Mesodermal cell (in vitro differentiated cells): ENCODE results near the gene TMEM63B.
"Not testable (repeated sequence)": the region's sequence is repeated elsewhere in the genome, so short reads cannot be mapped to it uniquely, and the experiment has no call there.

Experiments used
- H3K27ac ChIP-seq: 2 replicates; pipeline ENCODE4 v1.7.0; 2013; ENCODE audit warnings: mild to moderate bottlenecking, low read depth, low read length, moderate library complexity; ENCODE audit not compliant: severe bottlenecking
- H3K36me3 ChIP-seq: 2 replicates; pipeline ENCODE4 v1.7.1; 2013; ENCODE audit warnings: mild to moderate bottlenecking, low read length, moderate library complexity; ENCODE audit not compliant: control insufficient read depth, insufficient read depth
- H3K4me1 ChIP-seq: one replicate; pipeline ENCODE4 v1.7.1; 2013; ENCODE audit warnings: mild to moderate bottlenecking, low read length; ENCODE audit not compliant: insufficient read depth, control insufficient read depth, poor library complexity, severe bottlenecking
- H3K4me3 ChIP-seq: 2 replicates; pipeline ENCODE4 v1.7.0; 2013; ENCODE audit warnings: low read length, control low read depth, mild to moderate bottlenecking; ENCODE audit not compliant: insufficient read depth, poor library complexity, severe bottlenecking; ENCODE audit errors: extremely low read depth
- H3K9me3 ChIP-seq: 2 replicates; pipeline ENCODE4 v1.7.1; 2013; ENCODE audit warnings: mild to moderate bottlenecking, low read length, moderate library complexity; ENCODE audit not compliant: control insufficient read depth
- WGBS, 2 experiments: methylation state at CpG; one replicate each; pipeline ENCODE4 v1.1.5; 2013; ENCODE audit warnings: missing lambda C conversion rate in 2 of 2; ENCODE audit not compliant: insufficient coverage in 2 of 2; 5-methylcytosine and 5-hydroxymethylcytosine counted together

The TMEM63B gene

DNA sequence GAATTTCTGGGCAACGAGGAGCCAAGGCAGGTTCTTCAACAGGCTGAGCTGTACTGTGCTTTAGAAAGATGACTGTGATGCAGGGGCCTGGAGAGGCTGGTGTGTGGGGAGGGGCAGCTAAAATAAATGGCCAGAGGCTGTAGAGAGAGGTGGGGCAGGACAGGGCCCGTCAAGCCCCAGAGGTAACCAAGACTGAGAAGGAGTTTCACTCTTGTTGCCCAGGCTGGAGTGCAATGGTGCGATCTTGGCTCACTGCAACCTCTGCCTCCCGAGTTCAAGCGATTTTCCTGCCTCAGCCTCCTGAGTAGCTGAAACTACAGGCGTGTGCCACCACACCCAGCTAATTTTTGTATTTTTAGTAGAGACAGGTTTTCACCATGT lies 32.1 kb upstream of the TMEM63B start:
- H3K9me3 ChIP-seq, H3K27ac ChIP-seq, H3K4me3 ChIP-seq, H3K4me1 ChIP-seq: not testable (repeated sequence)
- 82 to 90% methylated on average over 4 to 5 of the region's 6 CpGs for WGBS, 2 experiments
- peaks cover 25% of the 10 kb centered on the region for H3K36me3 ChIP-seq

DNA sequence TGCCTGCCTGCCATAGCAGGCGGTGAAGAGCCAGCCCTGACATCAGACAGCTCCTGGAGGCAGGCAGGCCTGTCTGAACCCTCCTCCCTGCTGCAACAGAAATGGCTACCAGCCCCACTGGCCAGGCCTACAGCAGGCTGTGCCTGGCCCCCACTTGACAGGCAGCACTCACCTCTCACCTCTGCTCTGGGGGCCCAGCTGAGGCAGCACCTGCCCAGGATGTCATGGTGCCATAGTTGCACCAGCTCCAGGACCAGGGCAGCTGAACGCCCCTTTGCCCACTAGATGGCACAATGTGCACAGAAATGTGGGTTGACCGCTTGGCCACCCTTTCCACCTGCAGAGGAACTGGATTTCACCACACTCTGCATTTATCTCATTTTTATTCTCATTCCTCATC lies 30.7 kb upstream of the TMEM63B start:
- no peaks in the 10 kb centered on the region for H3K9me3 ChIP-seq
- WGBS, 2 experiments, result 50 to 65% methylated on average over 2 of the region's 3 CpGs
- H3K27ac ChIP-seq, result no peak overlapping the region
- H3K36me3 ChIP-seq, result peaks cover 26% of the 10 kb centered on the region
- no peaks in the 10 kb centered on the region for H3K4me1 ChIP-seq
- H3K4me3 ChIP-seq, result no peak overlapping the region

DNA sequence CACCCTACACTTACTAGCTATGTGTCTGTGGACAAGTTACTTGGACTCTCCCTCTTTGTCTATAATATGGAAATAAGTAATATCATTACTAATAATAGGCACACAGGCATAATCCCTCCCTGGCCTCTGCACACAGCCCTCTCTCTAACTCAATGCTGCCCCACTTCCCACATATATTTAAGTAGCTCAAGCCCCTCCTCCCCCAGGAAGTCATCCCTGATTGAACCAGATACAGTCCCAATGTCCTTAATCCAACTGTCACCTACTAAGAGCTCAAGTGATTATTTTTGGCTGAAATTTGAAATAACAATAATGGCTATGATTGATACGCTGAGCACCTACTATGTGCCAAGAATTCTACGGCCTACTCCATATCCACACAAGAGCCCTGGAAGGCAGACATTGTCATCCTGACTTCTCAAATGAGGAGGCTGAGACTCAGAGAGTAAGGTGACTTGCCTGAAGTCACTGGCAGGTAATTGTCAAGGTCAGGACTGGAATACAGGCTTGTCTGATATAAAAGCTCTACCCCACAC lies 29.5 kb upstream of the TMEM63B start:
- no peaks in the 10 kb centered on the region for H3K4me1 ChIP-seq
- no peaks in the 10 kb centered on the region for H3K9me3 ChIP-seq
- H3K36me3 ChIP-seq, result peaks cover 34% of the 10 kb centered on the region
- no peak overlapping the region for H3K27ac ChIP-seq
- WGBS, 2 experiments, result 92% methylated on average over 2 of the region's 2 CpGs; no CpG with 5 or more reads in 1 of the 2 experiments
- no peak overlapping the region for H3K4me3 ChIP-seq

DNA sequence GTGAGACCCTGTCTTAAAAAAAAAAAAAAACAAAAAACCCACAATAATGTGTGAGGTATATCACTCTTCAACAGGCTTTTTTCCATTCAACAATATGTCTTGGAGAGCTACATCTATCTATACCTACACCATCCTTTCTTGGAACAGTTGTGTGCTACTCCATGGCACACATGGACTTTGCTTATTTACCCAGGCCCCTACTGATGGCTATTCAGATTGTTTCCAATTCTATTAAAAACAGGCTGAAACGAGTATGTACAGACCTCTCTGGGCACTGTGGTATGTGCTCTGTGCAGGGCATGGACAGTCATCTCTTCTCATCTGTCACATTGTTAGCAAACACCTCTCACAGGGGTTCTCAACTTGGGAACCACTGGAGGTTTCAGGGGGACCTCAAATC lies 28.2 kb upstream of the TMEM63B start:
- WGBS, 2 experiments, result 100% methylated on average over 1 of the region's 1 CpG
- H3K36me3 ChIP-seq, result peaks cover 41% of the 10 kb centered on the region
- H3K4me1 ChIP-seq, result no peaks in the 10 kb centered on the region
- H3K27ac ChIP-seq, result no peak overlapping the region
- no peak overlapping the region for H3K4me3 ChIP-seq
- H3K9me3 ChIP-seq, result no peaks in the 10 kb centered on the region

DNA sequence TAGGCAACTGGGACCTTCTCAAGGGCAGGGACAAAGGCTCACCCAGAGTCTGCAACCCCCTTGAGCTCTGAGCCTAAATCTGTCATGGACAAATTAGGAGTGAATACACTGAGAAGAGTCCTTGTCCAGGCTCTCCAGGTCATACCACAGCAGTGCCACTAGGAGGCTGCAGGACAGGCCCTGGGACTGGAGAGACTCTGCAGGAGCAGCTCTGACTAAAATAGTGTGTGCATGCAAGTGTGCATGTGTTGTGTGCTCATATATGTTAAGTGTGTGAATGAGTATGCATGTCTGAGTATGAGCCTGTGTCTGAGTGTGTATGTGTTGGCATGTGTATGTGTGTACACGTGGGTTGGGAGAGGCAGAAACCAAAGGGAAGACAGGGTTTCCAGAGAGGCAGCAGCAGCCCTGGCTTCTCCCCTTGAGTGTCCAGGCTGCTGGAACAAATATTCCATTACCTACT lies 27.2 kb upstream of the TMEM63B start:
- 88% methylated on average over 1 of the region's 1 CpG; no CpG with 5 or more reads in 1 of the 2 experiments for whole genome bisulfite sequencing, 2 experiments
- Histone ChIP-seq H3K36me3 (peaks cover 41% of the 10 kb centered on the region), H3K9me3 (no peaks in the 10 kb centered on the region), H3K4me1 (no peaks in the 10 kb centered on the region), H3K27ac (no peak overlapping the region), H3K4me3 (no peak overlapping the region)

DNA sequence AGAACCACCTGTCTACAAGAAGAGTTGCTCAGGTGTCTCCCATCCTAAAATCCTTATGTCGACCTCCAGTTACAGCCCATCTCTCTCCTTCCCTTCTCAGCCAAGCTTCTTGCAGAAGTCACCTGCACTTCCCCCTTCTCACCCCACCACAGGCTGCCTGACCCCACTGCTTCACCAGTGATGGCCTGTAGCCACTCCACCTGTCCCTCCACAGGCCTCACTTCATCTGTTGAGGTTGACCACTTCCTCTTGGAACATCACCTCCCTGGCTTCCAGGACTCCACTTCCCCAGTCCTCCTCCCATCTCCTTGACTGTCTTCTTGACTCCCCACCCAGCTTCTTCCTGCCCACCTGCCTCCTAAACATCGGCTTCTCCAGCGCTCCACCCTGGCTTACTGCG lies 25.5 kb upstream of the TMEM63B start:
- 97 to 99% methylated on average over 3 to 4 of the region's 4 CpGs for WGBS, 2 experiments
- peaks cover 49% of the 10 kb centered on the region for H3K36me3 ChIP-seq
- no peaks in the 10 kb centered on the region for H3K9me3 ChIP-seq
- H3K4me1 ChIP-seq, result no peaks in the 10 kb centered on the region
- no peak overlapping the region for H3K27ac ChIP-seq
- no peak overlapping the region for H3K4me3 ChIP-seq

DNA sequence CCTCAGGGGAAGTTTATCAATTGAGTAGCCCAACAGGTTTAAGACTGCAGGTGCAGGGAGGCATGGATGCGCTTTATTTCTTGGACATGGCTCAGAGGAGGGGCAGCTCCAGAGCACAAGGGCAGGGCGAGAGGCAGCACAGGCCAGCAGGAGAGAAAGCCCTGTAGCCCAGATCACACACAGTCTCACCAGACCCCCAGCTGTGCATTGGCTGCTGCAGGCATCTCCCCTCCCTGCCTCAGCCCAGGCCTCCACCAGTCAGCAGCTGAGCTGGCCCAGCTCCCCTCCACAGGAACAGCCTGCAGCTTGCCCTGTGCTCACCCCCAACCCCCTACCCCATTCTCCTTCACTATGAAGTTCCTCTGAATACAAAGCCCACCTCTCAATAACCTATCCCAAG lies 24.8 kb upstream of the TMEM63B start:
- Histone ChIP-seq H3K4me1 (no peaks in the 10 kb centered on the region), H3K4me3 (no peak overlapping the region), H3K36me3 (peaks cover 54% of the 10 kb centered on the region), H3K27ac (no peak overlapping the region), H3K9me3 (no peaks in the 10 kb centered on the region)
- WGBS, 2 experiments, result 79 to 100% methylated on average over 1 to 2 of the region's 2 CpGs

DNA sequence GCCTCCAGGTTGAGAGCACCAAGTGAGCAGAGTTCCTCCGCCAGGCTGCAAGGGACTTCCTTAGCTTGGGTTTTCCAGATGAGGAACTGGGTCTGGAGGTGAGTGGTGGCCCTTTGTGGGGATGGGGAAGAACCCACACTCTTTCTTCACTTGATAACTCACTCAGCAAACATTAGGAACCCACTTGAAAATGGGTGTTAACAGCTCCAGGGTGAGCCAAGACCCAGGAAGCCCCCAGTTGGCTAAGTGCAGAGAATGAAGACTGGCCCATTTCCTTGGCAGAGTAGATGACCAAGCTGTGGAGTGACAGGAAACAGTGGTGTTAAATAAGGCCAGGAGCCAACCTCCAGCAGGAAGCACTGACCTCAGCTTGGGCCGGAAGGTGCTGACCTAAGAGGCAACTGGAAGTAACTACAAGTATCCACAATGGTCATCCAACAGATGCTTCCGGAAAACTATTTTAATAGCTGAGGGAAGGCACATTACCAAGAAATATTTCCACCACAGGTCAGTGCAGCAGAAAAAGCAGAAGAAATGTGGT lies 22.8 kb upstream of the TMEM63B start:
- Histone ChIP-seq H3K9me3 (no peaks in the 10 kb centered on the region), H3K4me3 (no peak overlapping the region), H3K4me1 (no peaks in the 10 kb centered on the region), H3K27ac (no peak overlapping the region), H3K36me3 (peaks cover 70% of the 10 kb centered on the region)
- 75 to 100% methylated on average over 1 to 2 of the region's 3 CpGs for WGBS, 2 experiments

DNA sequence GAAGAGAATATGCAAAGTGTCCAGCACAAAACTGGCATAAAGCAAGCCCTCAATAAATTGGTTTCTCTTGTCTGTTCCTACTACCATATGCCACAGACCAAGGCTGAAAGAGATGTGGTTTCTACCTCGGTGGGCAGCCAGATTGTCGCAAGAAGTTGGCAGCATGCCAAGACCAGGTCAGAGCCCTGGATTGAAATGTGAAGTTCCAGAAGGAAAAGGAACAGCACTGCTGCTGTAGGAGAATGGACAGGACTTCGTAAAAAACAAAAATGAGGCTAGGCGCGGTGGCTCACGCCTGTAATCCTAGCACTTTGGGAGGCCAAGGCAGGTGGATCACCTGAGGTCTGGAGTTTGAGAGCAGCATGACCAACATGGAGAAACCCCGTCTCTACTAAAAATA lies 22.2 kb upstream of the TMEM63B start:
- no peak overlapping the region for H3K4me3 ChIP-seq
- H3K4me1 ChIP-seq, result no peaks in the 10 kb centered on the region
- no peak overlapping the region for H3K27ac ChIP-seq
- no peaks in the 10 kb centered on the region for H3K9me3 ChIP-seq
- 95 to 97% methylated on average over 6 of the region's 7 CpGs for whole genome bisulfite sequencing, 2 experiments
- H3K36me3 ChIP-seq, result peaks cover 70% of the 10 kb centered on the region

DNA sequence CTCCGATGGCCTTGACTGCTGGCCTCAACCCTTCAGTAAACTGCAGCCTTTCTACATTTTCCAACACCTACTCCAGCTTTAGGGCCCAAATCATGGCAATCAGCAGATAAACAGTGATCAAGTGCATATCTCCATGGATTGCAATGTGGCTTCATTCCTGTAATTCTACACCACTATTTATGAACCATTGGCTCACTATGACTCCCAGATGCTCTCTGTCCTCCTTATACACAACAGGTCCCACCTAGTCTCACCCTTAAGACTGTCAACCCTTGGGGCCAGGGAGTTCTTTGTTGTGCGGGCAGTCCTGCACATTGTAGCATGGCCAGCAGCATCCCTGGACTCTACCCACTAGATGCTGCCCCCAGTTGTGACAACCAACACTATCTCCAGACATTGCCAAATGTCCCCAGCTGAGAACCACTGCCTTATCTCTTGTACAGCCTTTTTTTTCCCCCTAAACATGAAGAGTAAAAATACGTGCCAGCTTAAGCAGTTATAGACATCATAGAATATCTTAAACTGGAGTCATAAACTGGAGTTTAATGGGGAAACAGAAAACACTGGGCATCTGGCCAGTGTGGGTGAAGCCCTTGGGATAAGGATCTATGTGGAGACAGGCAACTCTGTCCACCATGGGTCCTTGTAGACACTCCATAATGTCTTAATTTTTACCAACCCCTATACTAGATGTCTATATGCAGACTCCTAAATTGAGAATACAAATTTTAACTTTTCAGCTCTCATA lies 21.2 kb upstream of the TMEM63B start:
- WGBS, 2 experiments, result 80 to 100% methylated on average over 2 of the region's 3 CpGs
- Histone ChIP-seq H3K4me1 (no peaks in the 10 kb centered on the region), H3K9me3 (no peaks in the 10 kb centered on the region), H3K36me3 (peaks cover 77% of the 10 kb centered on the region), H3K4me3 (no peak overlapping the region), H3K27ac (no peak overlapping the region)

DNA sequence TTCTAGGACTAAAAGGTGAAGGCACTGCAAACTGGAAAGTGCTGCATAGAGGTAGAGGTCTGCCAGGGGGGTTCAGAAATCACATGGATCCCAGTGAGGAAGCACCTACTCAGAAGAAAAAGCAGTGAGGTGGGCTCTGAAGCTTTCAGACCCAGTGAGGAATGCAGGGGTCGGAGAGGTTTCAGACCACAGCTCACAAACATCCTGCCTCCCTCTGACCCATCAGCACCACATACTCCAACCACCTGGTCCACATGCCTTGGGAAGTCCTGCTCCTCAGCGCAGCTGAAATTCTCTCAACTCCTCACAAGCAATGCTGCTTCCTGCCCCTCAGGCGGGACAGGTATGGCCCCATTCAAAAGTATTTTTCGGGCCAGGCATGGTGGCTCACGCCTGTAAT lies 20.3 kb upstream of the TMEM63B start:
- WGBS, 2 experiments, result 90 to 92% methylated on average over 4 to 5 of the region's 5 CpGs
- H3K4me3 ChIP-seq, result no peak overlapping the region
- H3K4me1 ChIP-seq, result no peaks in the 10 kb centered on the region
- peaks cover 83% of the 10 kb centered on the region for H3K36me3 ChIP-seq
- no peak overlapping the region for H3K27ac ChIP-seq
- H3K9me3 ChIP-seq, result no peaks in the 10 kb centered on the region
